Retinal pigment epithelial cell (primary cell): ENCODE results near the gene ATF2.

ENCODE experiments used
- DNase-seq: peaks from one replicate; pipeline ENCODE4 v3.0.0-alpha.2; 2010; ENCODE audit warnings: low read depth
- H3K4me3 ChIP-seq: 2 replicates; pipeline ENCODE4 v1.5.1; 2011; ENCODE audit warnings: mild to moderate bottlenecking, low read length, control low read depth, moderate library complexity
- CTCF ChIP-seq: conservative IDR thresholded peaks from 2 replicates; pipeline ENCODE4 v1.5.1; 2011; ENCODE audit warnings: low read depth, low read length, control low read depth, inconsistent platforms

Gene ATF2

GRCh38 chr2:175166216-175166824, 1.7 kb downstream of the ATF2 start:
- DNase-seq: no peak
- H3K4me3 ChIP-seq: peak overlapping the region; percentile 100
- no peak for TF ChIP-seq CTCF

- DNase-seq: no peak
- TF ChIP-seq CTCF: no peak
- no peak overlapping the region for H3K4me3 ChIP-seq
Observed at GRCh38 chr2:175164235-175164634, 3.8 kb downstream of the ATF2 start.

GRCh38 chr2:175158894-175159293, 9.1 kb downstream of the ATF2 start:
- DNase-seq: no peak
- H3K4me3 ChIP-seq: no peak overlapping the region
- TF ChIP-seq CTCF: no peak

- no peak for DNase-seq
- TF ChIP-seq CTCF: no peak
- no peak overlapping the region for H3K4me3 ChIP-seq
Observed at GRCh38 chr2:175156534-175156933, 11.5 kb downstream of the ATF2 start.

GRCh38 chr2:175154661-175155082, 13.3 kb downstream of the ATF2 start:
- no peak for DNase-seq
- no peak for TF ChIP-seq CTCF
- H3K4me3 ChIP-seq: no peak overlapping the region

- TF ChIP-seq CTCF: no peak
- H3K4me3 ChIP-seq: no peak overlapping the region
- no peak for DNase-seq
Observed at GRCh38 chr2:175152242-175152641, 15.8 kb downstream of the ATF2 start.

GRCh38 chr2:175151791-175152190, 16.2 kb downstream of the ATF2 start:
- H3K4me3 ChIP-seq: no peak overlapping the region
- no peak for TF ChIP-seq CTCF
- no peak for DNase-seq
